CD4-positive, alpha-beta T cell treated with Interleukin-15 for 1 hour (primary cell): ENCODE results near the gene ATP5PB.

Source experiments
- DNase-seq: peaks from one replicate; pipeline ENCODE4 v3.0.0-alpha.2; 2020

ATP5PB gene

DNA sequence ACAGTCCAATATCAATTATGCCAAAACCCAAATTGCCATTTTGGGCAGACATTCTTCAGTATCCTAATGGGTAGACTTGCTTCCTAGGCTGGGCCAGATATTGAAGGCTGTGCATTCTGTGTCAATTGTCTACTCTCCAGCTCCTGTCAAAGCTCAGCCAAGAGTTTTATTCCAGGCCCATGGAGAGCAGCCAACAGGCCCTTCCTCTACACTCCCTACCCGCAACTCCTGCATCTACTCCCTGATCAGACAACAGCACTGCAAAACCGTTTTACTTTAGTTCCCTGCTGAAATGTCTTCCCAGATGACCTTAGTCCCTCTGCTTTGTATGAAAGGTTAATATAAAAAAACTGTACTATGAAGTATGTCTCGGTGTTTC lies 60.7 kb downstream of the ATP5PB start:
- no peak for DNase-seq

DNA sequence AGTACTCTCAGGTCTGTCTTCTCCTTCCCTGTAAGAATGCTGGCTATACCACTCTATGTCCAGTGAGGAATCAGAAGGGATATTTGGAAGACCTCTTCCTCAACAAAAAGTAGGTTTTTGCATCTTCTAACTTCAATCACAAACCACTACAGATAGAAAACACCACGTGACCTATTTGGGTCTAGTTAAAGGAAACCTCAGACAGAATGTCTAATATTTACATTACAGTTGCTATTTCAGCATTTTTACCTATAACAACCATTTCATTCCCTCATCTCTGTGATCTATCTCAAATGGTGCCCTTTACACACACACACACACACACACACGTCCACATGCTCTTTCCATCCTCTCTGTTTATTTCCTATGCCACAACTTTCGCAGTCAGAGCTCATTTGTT lies 62.1 kb downstream of the ATP5PB start:
- DNase-seq = no peak
